Measurements from ENCODE around the gene CD209.

CD209 gene

DNA sequence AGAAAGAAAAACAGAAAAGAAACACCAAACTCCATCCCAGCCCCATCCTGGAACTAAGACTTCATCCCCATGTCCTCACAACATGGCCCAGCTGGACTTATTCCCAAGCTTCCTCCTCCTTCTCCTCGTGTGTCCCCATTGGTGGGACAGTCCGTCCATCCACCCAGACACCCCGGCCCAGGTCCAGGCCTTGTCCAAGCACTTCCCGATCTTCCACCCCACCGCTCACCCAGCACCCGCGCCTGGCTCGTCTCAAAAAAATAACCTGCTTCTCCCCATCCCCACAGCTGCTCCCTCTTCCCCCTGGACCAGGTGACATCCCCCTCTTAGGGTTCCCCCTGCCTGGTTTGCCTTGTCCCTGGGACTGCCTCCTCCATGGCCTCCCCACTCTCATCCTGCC lies 44.0 kb downstream of the CD209 start:
- no peak for DNase-seq

DNA sequence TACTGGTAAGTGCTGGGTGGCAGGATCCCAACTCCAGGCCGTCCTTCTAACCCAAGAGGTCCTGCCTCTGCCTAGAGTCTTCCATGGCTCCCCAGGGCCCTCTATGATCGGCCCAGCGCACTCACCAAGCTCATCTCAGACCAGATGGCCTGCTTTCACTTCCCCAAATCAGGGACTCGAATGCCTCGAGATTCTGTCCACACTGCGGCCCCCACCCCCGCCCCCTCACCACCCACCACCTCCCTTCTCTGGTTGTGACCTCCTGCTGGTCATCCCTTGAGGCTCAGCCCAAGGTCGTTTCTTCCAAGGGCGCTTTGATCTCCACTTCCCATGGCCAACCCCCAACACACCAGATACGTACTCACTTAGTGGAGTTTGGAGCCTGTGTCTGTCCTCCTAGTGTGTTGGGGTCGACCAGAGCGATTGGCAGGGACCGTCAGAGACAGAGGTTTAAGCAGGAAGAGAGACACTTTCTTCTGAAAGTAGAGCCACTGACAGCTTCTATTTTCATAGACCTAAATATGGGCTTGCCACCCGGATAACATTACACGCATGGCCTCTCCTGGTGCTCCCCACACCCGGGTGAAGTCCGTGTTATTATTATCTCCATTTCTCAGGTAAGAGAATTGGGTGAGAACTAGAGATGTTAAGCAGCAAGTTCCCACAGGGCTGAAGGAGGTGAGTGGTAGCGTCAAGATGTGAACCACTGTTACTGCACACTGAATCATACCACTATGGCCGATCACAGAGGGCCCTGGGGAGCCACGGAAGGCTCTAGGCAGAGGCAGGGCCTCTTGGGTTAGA lies 45.5 kb downstream of the CD209 start, which contains the start of gene FCER2:
FCER2 (minus strand) TSS at position 478 of the 804 bp plus-strand sequence. CDS start 2,371 bp downstream, outside the sequence.
- DNase-seq = no peak

DNA sequence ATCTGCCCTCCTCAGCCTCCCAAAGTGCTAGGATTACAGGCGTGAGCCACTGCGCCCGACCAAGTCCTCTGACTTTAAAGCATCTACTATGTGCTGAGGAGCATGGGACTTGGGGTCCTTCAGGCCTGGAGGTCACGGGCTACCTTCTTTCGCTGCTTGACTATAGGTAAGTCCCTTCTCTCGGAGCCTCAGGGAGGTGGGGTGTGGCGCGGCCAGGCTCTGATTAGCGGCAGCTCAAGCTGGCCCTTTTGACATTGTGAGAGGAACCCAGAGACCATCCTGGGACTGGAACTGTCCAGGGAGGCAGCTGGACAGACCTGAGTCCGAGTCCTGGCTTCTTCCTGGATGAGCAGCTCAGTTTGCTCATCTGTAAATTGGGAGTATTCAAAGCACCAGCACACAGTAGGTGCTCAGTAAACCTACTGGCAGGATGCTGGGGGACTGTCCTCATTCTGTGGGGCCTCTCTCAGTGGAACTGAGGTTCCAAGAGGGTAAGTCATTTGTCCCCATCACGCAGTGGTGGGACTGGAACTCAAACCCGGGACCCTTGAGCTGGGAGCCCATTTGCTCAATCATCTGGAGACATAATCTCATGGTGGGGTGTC lies 46.2 kb downstream of the CD209 start:
- DNase-seq = no peak

DNA sequence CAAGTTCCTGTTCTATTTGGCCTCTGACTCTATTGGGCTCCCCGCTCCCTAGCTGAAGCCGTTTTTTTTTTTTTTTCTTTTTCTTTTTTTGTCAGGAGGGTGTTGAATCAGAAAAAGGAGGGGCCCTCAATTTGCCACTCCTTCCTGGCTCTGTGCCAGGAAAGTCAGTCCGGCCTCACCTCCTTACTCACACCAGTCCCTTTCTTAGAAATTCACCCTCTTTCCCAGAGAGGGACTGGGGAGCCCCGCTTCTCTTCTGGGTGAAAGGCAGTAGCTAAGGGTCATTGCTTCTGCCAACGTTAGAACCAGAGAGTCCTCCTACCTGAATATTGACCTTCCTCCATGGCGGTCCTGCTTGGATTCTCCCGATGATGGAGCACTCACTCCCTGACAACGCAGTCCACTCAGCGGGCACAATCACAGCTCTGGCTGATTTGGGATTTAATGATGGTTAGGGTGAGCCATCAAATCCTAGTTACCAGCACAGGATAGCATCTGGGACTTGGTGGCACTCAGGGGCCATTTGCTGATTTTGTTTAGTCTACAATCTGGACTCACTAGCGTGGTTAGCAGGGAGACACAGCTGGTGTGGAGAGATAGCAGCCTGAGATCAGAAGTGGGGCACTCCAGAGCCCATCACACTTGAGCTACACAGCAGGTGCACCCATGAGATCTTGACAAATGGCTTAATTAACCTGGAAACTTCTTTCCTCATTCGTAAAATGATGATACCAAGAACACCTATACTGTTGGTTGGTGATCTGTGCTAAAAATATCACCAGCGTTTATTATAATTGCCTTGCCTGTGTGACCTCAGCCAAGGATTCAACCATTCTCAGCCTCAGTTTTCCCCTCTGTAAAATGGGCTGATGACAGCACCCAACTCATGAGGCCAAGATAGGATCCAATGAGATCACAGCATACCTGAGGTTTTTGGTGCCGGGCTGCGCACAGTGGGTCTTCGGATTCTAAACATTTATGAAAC lies 47.6 kb downstream of the CD209 start:
- DNase-seq = no peak

DNA sequence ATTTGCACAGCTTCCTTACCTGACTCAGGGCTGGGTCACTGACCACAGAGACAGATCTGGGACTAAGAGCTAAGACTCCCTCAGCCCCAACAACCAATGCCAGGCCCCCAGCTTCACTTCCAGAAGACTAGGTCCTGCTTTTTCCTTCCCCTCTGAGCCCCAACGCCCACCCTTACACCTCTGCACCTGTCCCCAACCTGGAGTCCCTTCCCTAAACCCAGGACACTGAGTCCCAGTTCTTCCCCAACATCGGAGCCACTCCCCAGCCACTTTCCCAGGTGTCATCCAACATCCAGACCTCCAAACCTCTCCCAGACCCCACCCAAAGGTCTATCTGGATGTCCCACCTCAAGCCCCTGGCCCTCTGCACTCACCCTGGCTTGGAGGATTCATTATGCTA lies 48.3 kb downstream of the CD209 start:
- DNase-seq = no peak

DNA sequence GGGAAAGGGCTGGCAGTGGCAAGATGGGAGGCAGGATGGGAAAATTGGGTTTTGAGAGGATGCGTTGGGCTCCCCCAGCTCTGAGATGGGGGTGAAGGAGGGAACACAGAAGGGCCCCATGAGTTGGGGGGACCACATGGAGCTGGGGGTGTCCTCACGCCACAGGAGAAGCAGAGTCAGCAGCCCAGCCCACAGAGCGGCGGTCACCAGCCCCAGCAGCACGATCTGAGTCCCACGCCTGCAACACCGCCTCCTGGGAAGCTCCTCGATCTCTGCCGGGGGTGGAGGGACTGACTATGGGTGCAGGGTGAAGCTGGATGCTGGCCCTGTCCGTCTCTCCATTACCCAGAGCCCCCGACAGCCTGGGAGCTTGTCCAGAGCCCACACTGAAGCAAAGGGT lies 48.8 kb downstream of the CD209 start:
- no peak for DNase-seq

DNA sequence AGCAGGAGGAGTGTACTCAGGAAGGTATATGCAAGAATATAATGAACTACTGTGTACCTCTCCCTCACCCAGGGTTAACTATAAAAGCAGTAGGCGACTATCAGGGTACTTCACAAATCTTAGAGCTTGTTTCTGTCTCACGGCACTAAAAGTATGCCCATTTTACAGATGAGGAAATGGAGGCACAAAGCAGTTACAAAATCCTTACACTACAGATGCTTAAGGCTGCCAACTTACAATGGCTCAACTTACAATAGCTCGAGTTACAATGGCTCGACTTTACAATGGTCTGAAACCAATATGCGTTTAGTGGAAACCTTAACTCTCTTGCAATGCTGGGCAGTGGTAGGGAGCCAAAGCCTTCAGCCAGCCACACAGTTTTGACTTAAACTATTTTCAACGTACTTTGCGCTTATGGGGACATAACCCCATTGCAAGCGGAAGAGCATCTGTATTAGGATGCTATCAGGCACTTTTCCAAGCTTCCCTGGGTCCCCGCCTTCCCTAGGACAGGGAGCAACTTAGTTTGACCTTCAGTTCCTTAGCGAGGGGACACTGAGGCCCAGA lies 49.5 kb downstream of the CD209 start:
- no peak for DNase-seq

DNA sequence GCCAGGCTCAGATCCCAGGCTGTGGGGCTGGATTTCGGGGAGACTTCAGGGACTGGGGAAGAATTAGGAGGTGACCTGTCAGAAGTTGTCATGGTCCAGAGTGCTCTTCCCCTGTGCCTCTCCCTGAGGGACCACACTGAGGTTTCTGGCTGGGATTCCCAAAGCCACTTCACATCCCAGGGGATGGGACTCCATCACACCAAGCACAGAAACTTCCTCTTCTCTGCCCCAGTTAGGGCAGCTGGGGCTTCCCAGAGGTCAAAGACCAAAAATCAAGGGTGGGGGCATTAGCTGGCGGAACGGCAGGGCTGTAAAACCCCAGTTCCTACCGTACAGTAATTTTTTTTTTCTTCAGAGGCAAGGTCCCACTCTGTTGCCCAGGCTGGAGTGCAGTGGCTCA lies 52.8 kb downstream of the CD209 start:
- DNase-seq = no peak

DNA sequence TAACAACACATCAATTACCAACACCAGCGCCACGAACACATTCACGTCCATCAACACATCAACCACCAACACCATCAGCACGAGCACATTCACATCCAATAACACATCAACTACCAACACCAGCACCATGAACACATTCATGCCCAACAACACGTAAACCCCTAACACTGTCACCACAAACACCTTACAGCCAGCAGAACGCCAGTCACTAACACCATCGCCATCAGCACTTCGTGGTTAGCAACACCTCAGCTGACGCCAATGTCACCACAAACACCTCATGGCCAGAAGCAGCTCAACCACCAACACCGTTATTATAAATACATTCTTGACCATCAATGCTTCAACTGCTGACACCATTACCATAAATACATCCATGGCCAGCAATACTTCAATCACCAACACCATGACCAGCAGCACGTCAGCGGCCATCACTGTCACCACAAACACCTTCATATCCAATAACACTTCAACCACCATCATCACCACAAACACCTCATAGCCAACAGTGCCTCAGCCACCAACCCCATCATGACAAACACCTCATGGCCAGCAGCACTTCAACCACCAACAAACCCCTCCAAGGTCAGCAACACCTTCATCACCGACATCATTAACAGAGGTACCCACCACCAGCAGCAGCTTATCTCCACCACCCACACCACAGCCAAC lies 54.8 kb downstream of the CD209 start:
- DNase-seq = peak; percentile 51

DNA sequence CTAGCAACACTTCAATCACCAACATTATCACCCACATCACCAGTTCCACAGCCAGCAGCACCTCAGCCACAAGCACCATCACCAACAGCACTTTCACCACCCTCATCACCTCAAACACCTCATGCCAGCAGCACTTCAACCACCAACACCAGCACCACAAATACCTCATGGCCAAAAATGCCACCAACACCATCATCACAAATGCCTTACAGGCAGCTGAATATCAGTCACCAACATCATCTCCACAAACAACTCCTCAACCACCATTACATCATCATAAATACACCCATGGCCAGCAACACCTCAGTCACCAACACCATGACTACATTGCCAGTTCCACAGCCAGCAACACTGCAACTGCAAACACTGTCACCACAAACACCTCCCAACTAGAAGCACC lies 55.8 kb downstream of the CD209 start:
- DNase-seq = peak; percentile 57

DNA sequence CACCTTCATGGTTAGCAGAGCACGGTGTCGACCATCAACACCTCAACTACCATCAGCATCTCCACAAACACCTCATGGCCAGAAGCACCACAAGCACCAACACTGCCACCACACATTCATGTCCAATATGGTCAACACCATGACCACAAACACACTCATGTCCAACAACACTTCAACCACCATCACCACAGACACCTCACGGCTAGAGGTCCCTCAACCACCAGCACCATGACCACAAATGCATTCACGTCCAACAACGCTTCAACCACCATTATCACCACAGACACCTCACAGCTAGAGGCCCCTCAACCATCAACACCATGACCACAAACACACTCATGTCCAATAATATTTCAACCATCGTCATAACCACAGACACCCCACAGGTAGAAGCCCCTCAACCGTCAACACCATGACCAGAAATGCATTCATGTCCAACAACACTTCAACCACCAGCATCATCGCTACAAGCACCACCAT lies 56.5 kb downstream of the CD209 start:
- DNase-seq = peak; percentile 59

All from CD4-positive, alpha-beta T cell treated with Interleukin-17A for 1 hour (primary cell).